Cerebellar nuclear complex (tissue), 1 donor: ENCODE results near the gene BCAN.

Source experiments
- DNase-seq, 2 experiments: peaks; one replicate each; lab custom pipeline; 2025; lab: John Stamatoyannopoulos, UW

BCAN gene

GRCh38 chr1:156700736-156701531, 59.0 kb downstream of the BCAN start:
- DNase-seq, result no peak

- no peak for DNase-seq
Measured at GRCh38 chr1:156703336-156703735, 61.4 kb downstream of the BCAN start.

- no peak for DNase-seq
Measured at GRCh38 chr1:156703741-156704140, 61.8 kb downstream of the BCAN start.

GRCh38 chr1:156704166-156704711, 62.3 kb downstream of the BCAN start:
- no peak for DNase-seq

GRCh38 chr1:156704930-156705320, 63.0 kb downstream of the BCAN start:
- no peak for DNase-seq

GRCh38 chr1:156705321-156705917, 63.5 kb downstream of the BCAN start, which contains the start of gene CRABP2:
TSS of gene CRABP2 (minus strand) at chr1:156705583. CDS start at chr1:156705446, 137 bp downstream.
- DNase-seq, result no peak

GRCh38 chr1:156705918-156706656, 64.2 kb downstream of the BCAN start:
- no peak for DNase-seq

GRCh38 chr1:156706657-156707416, 64.9 kb downstream of the BCAN start:
- DNase-seq, result no peak

GRCh38 chr1:156707417-156708217, 65.7 kb downstream of the BCAN start:
- DNase-seq, result no peak

- no peak for DNase-seq
Measured at GRCh38 chr1:156708218-156708661, 66.3 kb downstream of the BCAN start.

- DNase-seq, result no peak
Measured at GRCh38 chr1:156709031-156709430, 67.1 kb downstream of the BCAN start.
